LNCAP (cell line): ENCODE measurements around the gene CLSTN2.

Experiments
- TF ChIP-seq, protein P1 (sequence below): fragments of 450-650 bp; IDR thresholded peaks from 2 replicates; pipeline ENCODE4 v1.5.1; 2017; ENCODE audit warnings: mild to moderate bottlenecking

Gene CLSTN2

DNA sequence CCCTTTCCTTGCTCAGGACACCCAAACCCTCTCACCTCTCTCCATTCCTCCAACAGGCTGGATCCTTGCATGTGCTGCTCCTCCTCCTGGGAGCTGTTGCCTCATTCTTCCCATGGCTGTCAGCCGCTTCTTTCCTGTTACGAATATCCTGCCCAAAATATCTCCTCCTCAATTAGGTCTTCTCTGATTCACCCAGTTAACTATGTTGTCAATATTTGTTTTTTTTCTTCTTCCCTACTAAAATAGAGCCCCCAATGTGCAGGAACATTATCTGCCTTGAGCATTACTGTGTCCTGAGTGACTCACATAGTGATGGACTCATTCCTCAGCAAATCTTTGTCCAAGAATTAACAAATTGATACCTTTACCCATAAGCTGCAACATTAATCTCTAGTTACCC, 357.2 kb downstream of the CLSTN2 start:
- TF ChIP-seq, protein P1, sequence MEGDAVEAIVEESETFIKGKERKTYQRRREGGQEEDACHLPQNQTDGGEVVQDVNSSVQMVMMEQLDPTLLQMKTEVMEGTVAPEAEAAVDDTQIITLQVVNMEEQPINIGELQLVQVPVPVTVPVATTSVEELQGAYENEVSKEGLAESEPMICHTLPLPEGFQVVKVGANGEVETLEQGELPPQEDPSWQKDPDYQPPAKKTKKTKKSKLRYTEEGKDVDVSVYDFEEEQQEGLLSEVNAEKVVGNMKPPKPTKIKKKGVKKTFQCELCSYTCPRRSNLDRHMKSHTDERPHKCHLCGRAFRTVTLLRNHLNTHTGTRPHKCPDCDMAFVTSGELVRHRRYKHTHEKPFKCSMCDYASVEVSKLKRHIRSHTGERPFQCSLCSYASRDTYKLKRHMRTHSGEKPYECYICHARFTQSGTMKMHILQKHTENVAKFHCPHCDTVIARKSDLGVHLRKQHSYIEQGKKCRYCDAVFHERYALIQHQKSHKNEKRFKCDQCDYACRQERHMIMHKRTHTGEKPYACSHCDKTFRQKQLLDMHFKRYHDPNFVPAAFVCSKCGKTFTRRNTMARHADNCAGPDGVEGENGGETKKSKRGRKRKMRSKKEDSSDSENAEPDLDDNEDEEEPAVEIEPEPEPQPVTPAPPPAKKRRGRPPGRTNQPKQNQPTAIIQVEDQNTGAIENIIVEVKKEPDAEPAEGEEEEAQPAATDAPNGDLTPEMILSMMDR, result no peak

DNA sequence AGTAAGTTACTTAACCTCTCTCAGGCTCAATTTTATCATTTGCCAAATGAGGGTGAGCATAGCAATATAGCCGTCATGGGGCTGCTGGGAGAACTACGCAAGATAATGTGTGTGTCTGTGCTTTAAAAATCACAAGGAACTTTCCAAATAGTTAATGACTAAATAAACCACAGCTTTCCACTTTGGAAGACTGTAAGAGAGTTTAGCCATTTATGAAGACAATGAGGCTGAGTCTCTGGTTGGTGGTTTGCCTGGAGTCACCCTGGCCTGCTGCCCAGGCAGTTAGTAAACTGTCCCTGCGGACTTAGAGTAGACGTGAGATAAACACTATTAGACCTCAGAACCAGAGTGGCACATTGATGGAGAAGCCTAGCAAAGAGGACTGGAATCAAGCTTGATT, 357.7 kb downstream of the CLSTN2 start:
- TF ChIP-seq, protein P1, result no peak

DNA sequence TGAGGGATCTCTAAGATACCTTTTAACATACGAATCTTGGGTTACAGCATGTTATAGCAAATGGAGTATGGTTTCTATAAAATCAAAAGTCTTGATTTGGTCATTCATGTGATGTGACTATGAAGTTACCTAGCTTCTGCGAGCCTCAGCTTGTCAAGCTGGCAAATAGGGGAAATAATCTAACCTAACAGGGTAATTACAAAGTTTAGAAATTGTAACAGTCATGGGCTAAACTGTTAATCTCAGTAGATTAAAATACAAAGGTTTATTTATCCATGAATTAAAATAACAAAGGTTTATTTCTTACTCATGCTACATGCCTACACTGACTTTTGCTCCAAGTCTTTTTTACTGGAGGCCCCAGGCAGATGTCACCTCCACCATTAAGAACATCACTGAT, 359.1 kb downstream of the CLSTN2 start:
- TF ChIP-seq, protein P1, result no peak

DNA sequence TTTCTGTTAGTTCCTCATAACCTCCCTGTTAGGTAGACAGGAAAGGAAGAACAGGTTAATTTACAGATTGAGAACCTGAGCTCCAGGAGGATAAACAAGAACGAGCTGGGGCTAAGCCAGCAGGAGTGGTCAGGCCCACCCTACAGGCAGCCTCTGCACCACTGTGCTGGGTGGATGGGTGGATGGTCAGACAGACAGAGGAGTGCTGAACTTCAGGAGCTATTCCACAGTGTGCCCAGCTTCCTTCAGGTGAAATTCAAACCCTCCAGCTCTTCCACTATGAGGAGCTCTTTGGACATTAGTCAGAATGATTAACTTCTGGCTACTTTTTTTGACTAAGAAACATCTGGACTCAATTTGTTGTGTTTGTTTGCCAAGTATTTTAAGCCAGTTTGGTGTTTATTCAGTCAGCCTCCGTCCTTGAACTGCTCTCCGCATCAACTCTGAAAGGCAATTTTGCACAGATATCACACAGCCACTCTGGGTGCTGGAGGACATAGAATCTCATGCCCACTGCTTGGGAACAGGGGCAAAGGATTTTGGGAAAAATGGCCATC, 361.9 kb downstream of the CLSTN2 start:
- TF ChIP-seq, protein P1, result no peak

DNA sequence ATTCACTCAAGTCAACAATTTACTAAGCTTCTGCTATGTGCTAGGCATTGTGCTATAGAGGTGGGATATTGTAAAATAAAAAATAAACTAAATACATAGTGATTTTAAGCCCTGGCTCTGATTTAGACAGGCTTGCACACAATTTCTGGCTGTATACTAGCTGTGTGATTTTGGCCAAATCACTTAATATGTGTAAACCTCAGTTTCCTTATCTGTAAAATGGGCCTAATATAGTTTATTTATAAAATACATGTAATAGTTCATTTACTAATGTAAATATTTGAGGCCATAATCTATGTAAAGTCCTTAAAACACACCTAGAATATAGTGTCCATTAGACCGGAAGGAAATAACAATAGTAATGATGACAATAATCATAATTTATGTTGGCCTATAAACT, 363.1 kb downstream of the CLSTN2 start:
- TF ChIP-seq, protein P1, result no peak

DNA sequence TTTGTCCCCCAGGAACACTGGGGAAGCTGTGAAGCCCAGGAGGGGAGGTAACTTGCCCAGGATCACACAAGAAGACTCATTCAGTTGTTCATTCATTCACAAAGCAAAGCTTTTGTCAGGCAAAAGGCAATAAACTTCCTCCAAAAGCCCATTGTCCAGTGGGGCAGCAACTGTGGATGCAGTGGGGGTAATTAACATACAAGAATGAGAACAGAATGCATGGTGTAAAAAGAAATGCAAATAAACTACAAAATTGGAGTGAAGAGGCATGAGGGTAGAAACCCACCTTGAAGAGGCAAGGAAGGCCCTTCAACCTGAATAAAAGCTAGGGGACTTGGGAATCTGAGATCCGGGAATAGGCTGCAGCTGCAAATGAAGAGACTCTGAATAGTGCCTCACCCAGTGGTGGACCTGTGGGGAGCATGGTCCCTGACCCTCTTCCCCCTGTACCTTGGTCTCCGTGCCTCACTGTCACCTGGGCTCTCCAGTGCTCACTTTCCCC, 363.6 kb downstream of the CLSTN2 start:
- TF ChIP-seq, protein P1, result no peak

DNA sequence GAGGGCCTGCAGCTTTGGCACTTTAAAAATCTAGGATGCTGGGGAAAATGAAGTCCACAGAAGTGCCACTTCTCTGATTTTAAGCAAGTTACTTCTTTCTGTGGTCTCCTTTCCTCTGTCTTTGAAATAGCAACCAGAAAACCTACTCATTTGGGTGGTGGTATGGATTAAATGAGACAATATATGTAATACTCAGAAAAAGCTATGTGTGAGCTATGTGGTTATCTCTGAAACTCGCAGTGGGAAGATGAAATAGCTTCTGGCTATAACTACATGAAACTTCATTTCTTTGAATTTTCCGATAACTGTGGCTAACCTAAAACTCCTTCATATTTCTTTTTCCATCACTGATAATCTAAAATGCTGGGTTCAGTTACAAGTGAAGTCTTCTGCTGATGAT, 368.9 kb downstream of the CLSTN2 start:
- TF ChIP-seq, protein P1, result no peak

DNA sequence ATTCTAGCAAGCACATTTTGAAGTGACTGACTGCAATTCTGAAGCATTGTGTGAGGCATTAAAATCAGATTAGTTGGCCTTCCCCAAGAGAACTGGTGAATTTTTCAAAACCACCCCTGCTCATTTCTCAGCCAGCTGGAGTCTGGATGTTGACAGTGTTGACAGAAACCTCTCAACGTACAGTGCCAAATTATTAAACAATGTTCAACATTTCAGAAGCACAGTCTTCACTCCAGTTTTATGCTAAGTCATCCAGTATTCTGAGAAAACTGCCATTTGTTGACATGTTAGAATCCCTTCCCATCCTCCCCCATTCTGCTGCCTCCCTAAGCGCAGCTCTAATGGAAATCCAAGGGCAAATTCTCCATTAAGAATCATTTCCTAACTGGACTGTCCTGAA, 373.6 kb downstream of the CLSTN2 start:
- TF ChIP-seq, protein P1, result no peak
